PC-9 (cell line): ENCODE measurements around the gene ENO1.

Experiments
- EZH2 ChIP-seq: fragments of 200-600 bp; sonication (generic); IDR thresholded peaks from 2 replicates; pipeline ENCODE4 v1.8.0; 2017; ENCODE audit warnings: antibody characterized with exemption, low read depth
- TF ChIP-seq, protein P1 (sequence below): fragments of 200-600 bp; sonication (generic); conservative IDR thresholded peaks from 2 replicates; pipeline ENCODE4 v1.6.1; 2017; ENCODE audit warnings: mixed run types, antibody characterized with exemption, mild to moderate bottlenecking, moderate library complexity

DNA sequence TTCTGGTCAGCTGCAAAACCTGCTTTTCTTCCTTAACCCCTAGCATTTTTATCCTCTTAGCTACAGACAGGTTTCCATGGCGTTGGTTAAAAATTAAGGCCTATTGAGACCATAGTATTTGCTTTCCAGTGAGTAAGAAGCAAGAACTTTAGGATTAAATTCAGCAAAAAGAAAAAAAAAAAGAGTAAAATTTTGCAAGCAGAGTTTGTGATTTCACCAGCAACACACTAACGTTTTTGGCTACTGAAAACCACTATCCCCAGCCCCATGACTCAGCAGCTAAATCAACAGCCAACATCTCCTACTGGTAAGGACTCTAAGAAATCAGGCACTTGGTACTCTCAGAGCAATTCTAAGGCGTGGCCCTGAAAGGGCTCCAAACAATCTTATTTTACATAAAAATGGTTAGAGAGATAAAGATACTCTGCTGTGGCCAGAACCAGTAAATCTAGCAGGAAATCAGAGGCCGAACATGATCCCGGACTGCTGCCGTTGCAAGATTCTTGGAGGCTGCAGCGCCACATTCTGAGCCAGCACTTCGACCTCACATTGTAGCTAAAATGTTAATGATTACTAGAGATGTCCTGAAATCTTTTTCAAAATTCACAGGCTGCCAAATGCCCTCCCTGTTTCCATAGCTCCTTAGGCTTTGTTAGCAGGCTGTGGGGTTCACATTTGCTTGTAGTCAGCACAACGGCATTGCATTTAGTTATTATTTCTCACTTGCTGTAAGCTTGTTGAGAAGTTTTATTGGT lies 1.6 kb upstream of the ENO1 start:
- TF ChIP-seq, protein P1, sequence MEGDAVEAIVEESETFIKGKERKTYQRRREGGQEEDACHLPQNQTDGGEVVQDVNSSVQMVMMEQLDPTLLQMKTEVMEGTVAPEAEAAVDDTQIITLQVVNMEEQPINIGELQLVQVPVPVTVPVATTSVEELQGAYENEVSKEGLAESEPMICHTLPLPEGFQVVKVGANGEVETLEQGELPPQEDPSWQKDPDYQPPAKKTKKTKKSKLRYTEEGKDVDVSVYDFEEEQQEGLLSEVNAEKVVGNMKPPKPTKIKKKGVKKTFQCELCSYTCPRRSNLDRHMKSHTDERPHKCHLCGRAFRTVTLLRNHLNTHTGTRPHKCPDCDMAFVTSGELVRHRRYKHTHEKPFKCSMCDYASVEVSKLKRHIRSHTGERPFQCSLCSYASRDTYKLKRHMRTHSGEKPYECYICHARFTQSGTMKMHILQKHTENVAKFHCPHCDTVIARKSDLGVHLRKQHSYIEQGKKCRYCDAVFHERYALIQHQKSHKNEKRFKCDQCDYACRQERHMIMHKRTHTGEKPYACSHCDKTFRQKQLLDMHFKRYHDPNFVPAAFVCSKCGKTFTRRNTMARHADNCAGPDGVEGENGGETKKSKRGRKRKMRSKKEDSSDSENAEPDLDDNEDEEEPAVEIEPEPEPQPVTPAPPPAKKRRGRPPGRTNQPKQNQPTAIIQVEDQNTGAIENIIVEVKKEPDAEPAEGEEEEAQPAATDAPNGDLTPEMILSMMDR, result no peak
- TF ChIP-seq EZH2, result no peak
